Left renal pelvis (tissue), 4 donors: ENCODE measurements around the gene CAPZB. TPM values are rescaled to one million over a fixed set of nuclear protein-coding genes. Genes with fewer than 3 reads are reported as not detected.

Experiments used
- DNase-seq, 4 donors: peaks; one replicate each; pipeline ENCODE4 v3.0.0-alpha.2; 2013; ENCODE audit warnings: low read depth in 4 of 4, low spot score in 3 of 4
- polyA plus RNA-seq, 4 donors: library from polyadenylated mRNA; unstranded; fragments of 120-200 nt; gene quantifications; one replicate each; pipeline ENCODE4 v1.2.1, GENCODE V29; 2013; ENCODE audit not compliant: insufficient read length in 4 of 4

Gene CAPZB
- polyA plus RNA-seq, 4 donors: 234 to 249 (median 240) TPM

- DNase-seq: no peak
These were observed 34.4 kb downstream of the CAPZB start for GRCh38 chr1:19450811-19451515.

- DNase-seq: no peak
These were observed 35.7 kb downstream of the CAPZB start for GRCh38 chr1:19449454-19450228.

GRCh38 chr1:19448491-19449439, 36.6 kb downstream of the CAPZB start:
- DNase-seq: peak in 1 of 4 donors; percentile 54

GRCh38 chr1:19447550-19447949, 37.8 kb downstream of the CAPZB start:
- DNase-seq: no peak

GRCh38 chr1:19445417-19446342, 39.7 kb downstream of the CAPZB start:
- DNase-seq: no peak

- DNase-seq: no peak
These were observed 40.9 kb downstream of the CAPZB start for GRCh38 chr1:19444296-19445021.

- no peak for DNase-seq
These were observed 42.0 kb downstream of the CAPZB start for GRCh38 chr1:19443326-19443725.

GRCh38 chr1:19442154-19443096, 42.9 kb downstream of the CAPZB start:
- no peak for DNase-seq

GRCh38 chr1:19441048-19441780, 44.1 kb downstream of the CAPZB start:
- no peak for DNase-seq

GRCh38 chr1:19439464-19440171, 45.7 kb downstream of the CAPZB start:
- no peak for DNase-seq

GRCh38 chr1:19438516-19439195, 46.7 kb downstream of the CAPZB start:
- DNase-seq: no peak

GRCh38 chr1:19437891-19438294, 47.4 kb downstream of the CAPZB start:
- DNase-seq: peak; percentile 53 to 77 (median 64)

GRCh38 chr1:19436716-19437476, 48.4 kb downstream of the CAPZB start:
- no peak for DNase-seq

GRCh38 chr1:19435851-19436455, 49.4 kb downstream of the CAPZB start:
- no peak for DNase-seq

GRCh38 chr1:19435181-19435580, 50.2 kb downstream of the CAPZB start:
- no peak for DNase-seq
